Endothelial cell of umbilical vein (primary cell): Measurements from ENCODE around the gene P2RY8. TPM values are rescaled to one million over a fixed set of nuclear protein-coding genes. Genes with fewer than 3 reads are reported as not detected.

Experiments
- BruUV-seq: library from RNA; stranded (reverse); fragments of 400-500 nt; replicated peaks from 2 replicates; lab custom pipeline; 2021; lab: Mats Ljungman, UMichigan
- CTCF ChIA-PET: fragments of 300-600, 350-600 bp; sonication (Branson Sonifier 250); formaldehyde crosslinking; loops from one replicate; lab custom pipeline; 2021; ENCODE audit warnings: antibody characterized with exemption, inconsistent platforms; lab: Charles Lee
- POLR2A ChIA-PET: fragments of 300-600, 350-600 bp; sonication (Branson Sonifier 250); formaldehyde crosslinking; loops from one replicate; lab custom pipeline; 2021; ENCODE audit warnings: antibody characterized with exemption, inconsistent platforms; lab: Charles Lee
- DNase-seq: peaks from one replicate; pipeline ENCODE4 v3.0.0-alpha.2; 2011; ENCODE audit warnings: low read depth, low spot score
- FAIRE-seq: peaks from 2 replicates; lab custom pipeline; 2011; peaks lifted over from hg19 to GRCh38; lab: Jason Lieb, UNC
- H2AFZ ChIP-seq: 2 replicates; pipeline ENCODE4 v1.6.0; 2012; ENCODE audit warnings: low read depth, low read length, control low read depth, inconsistent platforms
- H3K27ac ChIP-seq: 2 replicates; pipeline ENCODE4 v1.5.1; 2011; ENCODE audit warnings: low read depth, mild to moderate bottlenecking, control low read depth, low read length, moderate library complexity; ENCODE audit not compliant: insufficient read depth
- H3K27me3 ChIP-seq, 2 experiments: 2 replicates each; pipeline versions ENCODE4 v1.6.0 to v1.6.1; 2011; ENCODE audit warnings: low read length in 2 of 2, mixed read lengths in 1 of 2; ENCODE audit not compliant: control insufficient read depth in 2 of 2, insufficient read depth in 2 of 2
- H3K36me3 ChIP-seq, 2 experiments: 2 replicates in 1 of 2; 3 replicates in 1 of 2; pipeline ENCODE4 v1.5.1; 2011; ENCODE audit warnings: low read length in 2 of 2, mild to moderate bottlenecking in 1 of 2, moderate library complexity in 1 of 2; ENCODE audit not compliant: control insufficient read depth in 2 of 2, insufficient read depth in 2 of 2; ENCODE audit errors: extremely low read depth in 1 of 2
- H3K4me1 ChIP-seq: 3 replicates; pipeline ENCODE4 v1.5.1; 2011; ENCODE audit warnings: mild to moderate bottlenecking, low read length; ENCODE audit not compliant: control insufficient read depth, insufficient read depth; ENCODE audit errors: extremely low read depth
- H3K4me2 ChIP-seq: 2 replicates; pipeline ENCODE4 v1.6.1; 2011; ENCODE audit warnings: low read length, control low read depth, mixed read lengths; ENCODE audit not compliant: insufficient read depth
- H3K4me3 ChIP-seq, 3 experiments: fragments of 200-600 bp in 1 of 3; sonication (generic), shearing (Covaris generic) in 1 of 3; replicated peaks in 1 of 3; 2 replicates each; pipeline ENCODE4 v1.5.1; 2011 to 2016; ENCODE audit warnings: control low read depth in 3 of 3, low read length in 3 of 3, mild to moderate bottlenecking in 2 of 3, inconsistent platforms in 1 of 3, low read depth in 1 of 3, moderate library complexity in 1 of 3; ENCODE audit not compliant: insufficient read depth in 1 of 3
- H3K79me2 ChIP-seq: 2 replicates; pipeline ENCODE4 v1.6.0; 2012; ENCODE audit warnings: low read length, inconsistent platforms; ENCODE audit not compliant: control insufficient read depth, insufficient read depth
- H3K9ac ChIP-seq: replicated peaks from 2 replicates; pipeline ENCODE3; 2011; ENCODE audit warnings: low read length, control low read depth; ENCODE audit not compliant: insufficient read depth; ENCODE audit errors: extremely low read depth
- H3K9me1 ChIP-seq: replicated peaks from 3 replicates; pipeline ENCODE4 v1.6.0; 2011; ENCODE audit warnings: mild to moderate bottlenecking, low read length; ENCODE audit not compliant: control insufficient read depth, insufficient read depth; ENCODE audit errors: extremely low read depth
- H3K9me3 ChIP-seq: replicated peaks from 2 replicates; pipeline ENCODE4 v1.5.1; 2012; ENCODE audit warnings: low read length, inconsistent platforms; ENCODE audit not compliant: control insufficient read depth, insufficient read depth
- H4K20me1 ChIP-seq: replicated peaks from 2 replicates; pipeline ENCODE3; 2011; ENCODE audit warnings: mild to moderate bottlenecking, low read length; ENCODE audit not compliant: control insufficient read depth, insufficient read depth; ENCODE audit errors: extremely low read depth
- EZH2 ChIP-seq: IDR thresholded peaks from 2 replicates; pipeline ENCODE4 v1.6.1; 2012; ENCODE audit warnings: borderline replicate concordance, low read depth, mild to moderate bottlenecking, moderate library complexity, low read length, inconsistent platforms; ENCODE audit not compliant: severe bottlenecking
- FOS ChIP-seq: IDR thresholded peaks from 2 replicates; pipeline ENCODE4 v1.6.1; 2011; ENCODE audit warnings: mild to moderate bottlenecking, low read length, moderate library complexity, borderline replicate concordance; ENCODE audit not compliant: insufficient read depth
- GATA2 ChIP-seq: IDR thresholded peaks from 2 replicates; pipeline ENCODE4 v1.7.0; 2011; ENCODE audit warnings: low read depth, mild to moderate bottlenecking, moderate library complexity, mixed read lengths, low read length; ENCODE audit not compliant: insufficient read length, insufficient read depth
- JUN ChIP-seq: IDR thresholded peaks from 2 replicates; pipeline ENCODE4 v1.6.1; 2011; ENCODE audit warnings: borderline replicate concordance, low read depth; ENCODE audit not compliant: insufficient read length, insufficient read depth
- MYC ChIP-seq: IDR thresholded peaks from one replicate; pipeline ENCODE4 v1.6.1; 2011; ENCODE audit warnings: mild to moderate bottlenecking, low read depth, low read length
- POLR2A ChIP-seq: IDR thresholded peaks from 2 replicates; pipeline ENCODE4 v1.6.1; 2012; ENCODE audit warnings: low read depth, mild to moderate bottlenecking, control low read depth, low read length
- POLR2AphosphoS5 ChIP-seq: IDR thresholded peaks from 2 replicates; pipeline ENCODE4 v1.6.1; 2012; ENCODE audit warnings: low read depth, mild to moderate bottlenecking, control low read depth, low read length, moderate library complexity; ENCODE audit not compliant: insufficient read depth
- dilution Hi-C: fragments of 300-500 bp; cut with MboI; formaldehyde crosslinking; loops from one replicate; pipeline ENCODE4 v1.15.0; 2019; ENCODE audit warnings: low sequenced_read_pairs; ENCODE audit not compliant: extremely low pct_ligation_motif_present
- intact Hi-C: fragments of 100-400 bp; cut with micrococcal nuclease; formaldehyde crosslinking; loops from one replicate; pipeline ENCODE4 v1.10.0; 2022
- polyA plus RNA-seq, 4 experiments: library from polyadenylated mRNA; depleted of rRNA in 3 of 4; stranded (reverse) in 3 of 4; unstranded in 1 of 4; fragments of >200 nt; gene quantifications; 2 replicates each; pipeline versions ENCODE4 v1.2.1 to v1.2.3, GENCODE V29; 2011 to 2012; ENCODE audit warnings: missing spikeins in 1 of 4
- total RNA-seq: library from RNA; stranded (reverse); gene quantifications from 2 replicates; pipeline ENCODE4 v1.2.3, GENCODE V29; 2021
- TF ChIP-seq, protein P1 (sequence below): IDR thresholded peaks from 2 replicates; pipeline ENCODE4 v1.6.1; 2011; ENCODE audit not compliant: insufficient read depth, insufficient read length

P2RY8 gene
- total and polyA plus RNA-seq, 2 donors (not counting 3 experiments of a cell fraction or from before 2014, with no cell fraction given): not detected

GRCh38 chrX:1493412-1493811 lies 43.6 kb downstream of the P2RY8 start:
- CTCF ChIA-PET: no interaction called here
- dilution Hi-C loops: no loop called here
- FAIRE-seq (no peak), DNase-seq (no peak)
- H3K36me3 ChIP-seq: no peaks in the 10 kb centered on the region
- no peak overlapping the region for H3K4me3 ChIP-seq
- H3K27me3 ChIP-seq: no peaks in the 10 kb centered on the region
- TF ChIP-seq, protein P1, sequence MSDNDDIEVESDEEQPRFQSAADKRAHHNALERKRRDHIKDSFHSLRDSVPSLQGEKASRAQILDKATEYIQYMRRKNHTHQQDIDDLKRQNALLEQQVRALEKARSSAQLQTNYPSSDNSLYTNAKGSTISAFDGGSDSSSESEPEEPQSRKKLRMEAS: no peak
- TF ChIP-seq FOS (no peak), POLR2AphosphoS5 (no peak), JUN (no peak), MYC (no peak)
- no peaks in the 10 kb centered on the region for H3K9me1 ChIP-seq
- no peak overlapping the region for H3K4me2 ChIP-seq
- H4K20me1 ChIP-seq: no peaks in the 10 kb centered on the region
- H3K9me3 ChIP-seq: no peaks in the 10 kb centered on the region
- no peak overlapping the region for H3K27ac ChIP-seq
- intact Hi-C loops: no loop called here
- H3K79me2 ChIP-seq: no peaks in the 10 kb centered on the region
- POLR2A ChIA-PET: no interaction called here
- no peak overlapping the region for H2AFZ ChIP-seq
- H3K9ac ChIP-seq: no peak overlapping the region
- H3K4me1 ChIP-seq: no peaks in the 10 kb centered on the region
- BruUV-seq: no TSS peak

GRCh38 chrX:1492421-1493012 lies 44.5 kb downstream of the P2RY8 start:
- H3K36me3 ChIP-seq: no peaks in the 10 kb centered on the region
- DNase-seq: no peak
- no peak overlapping the region for H3K27ac ChIP-seq
- no peaks in the 10 kb centered on the region for H4K20me1 ChIP-seq
- no peaks in the 10 kb centered on the region for H3K4me1 ChIP-seq
- H3K4me2 ChIP-seq: no peak overlapping the region
- no peak overlapping the region for H3K4me3 ChIP-seq
- no peaks in the 10 kb centered on the region for H3K27me3 ChIP-seq
- FAIRE-seq: no peak
- no TSS peak for BruUV-seq
- no peak overlapping the region for H2AFZ ChIP-seq
- H3K79me2 ChIP-seq: no peaks in the 10 kb centered on the region
- intact Hi-C loops: no loop called here
- no peaks in the 10 kb centered on the region for H3K9me1 ChIP-seq
- CTCF ChIA-PET: no interaction called here
- POLR2A ChIA-PET: no interaction called here
- dilution Hi-C loops: no loop called here
- H3K9ac ChIP-seq: no peak overlapping the region
- TF ChIP-seq EZH2 (no peak), POLR2A (no peak), GATA2 (no peak)
- H3K9me3 ChIP-seq: no peaks in the 10 kb centered on the region
